Endothelial cell of umbilical vein (primary cell): ENCODE results near the gene PKD1L1. TPM values are rescaled to one million over a fixed set of nuclear protein-coding genes. Genes with fewer than 3 reads are reported as not detected.

Experiments used
- BruUV-seq: library from RNA; stranded (reverse); fragments of 400-500 nt; replicated peaks from 2 replicates; lab custom pipeline; 2021; lab: Mats Ljungman, UMichigan
- CTCF ChIA-PET: fragments of 300-600, 350-600 bp; sonication (Branson Sonifier 250); formaldehyde crosslinking; loops from one replicate; lab custom pipeline; 2021; ENCODE audit warnings: antibody characterized with exemption, inconsistent platforms; lab: Charles Lee
- POLR2A ChIA-PET: fragments of 300-600, 350-600 bp; sonication (Branson Sonifier 250); formaldehyde crosslinking; loops from one replicate; lab custom pipeline; 2021; ENCODE audit warnings: antibody characterized with exemption, inconsistent platforms; lab: Charles Lee
- DNase-seq: peaks from one replicate; pipeline ENCODE4 v3.0.0-alpha.2; 2011; ENCODE audit warnings: low read depth, low spot score
- FAIRE-seq: peaks from 2 replicates; lab custom pipeline; 2011; peaks lifted over from hg19 to GRCh38; lab: Jason Lieb, UNC
- H2AFZ ChIP-seq: 2 replicates; pipeline ENCODE4 v1.6.0; 2012; ENCODE audit warnings: low read depth, low read length, control low read depth, inconsistent platforms
- H3K27ac ChIP-seq: 2 replicates; pipeline ENCODE4 v1.5.1; 2011; ENCODE audit warnings: low read depth, mild to moderate bottlenecking, control low read depth, low read length, moderate library complexity; ENCODE audit not compliant: insufficient read depth
- H3K27me3 ChIP-seq, 2 experiments: 2 replicates each; pipeline versions ENCODE4 v1.6.0 to v1.6.1; 2011; ENCODE audit warnings: low read length in 2 of 2, mixed read lengths in 1 of 2; ENCODE audit not compliant: control insufficient read depth in 2 of 2, insufficient read depth in 2 of 2
- H3K36me3 ChIP-seq, 2 experiments: 2 replicates in 1 of 2; 3 replicates in 1 of 2; pipeline ENCODE4 v1.5.1; 2011; ENCODE audit warnings: low read length in 2 of 2, mild to moderate bottlenecking in 1 of 2, moderate library complexity in 1 of 2; ENCODE audit not compliant: control insufficient read depth in 2 of 2, insufficient read depth in 2 of 2; ENCODE audit errors: extremely low read depth in 1 of 2
- H3K4me1 ChIP-seq: 3 replicates; pipeline ENCODE4 v1.5.1; 2011; ENCODE audit warnings: mild to moderate bottlenecking, low read length; ENCODE audit not compliant: control insufficient read depth, insufficient read depth; ENCODE audit errors: extremely low read depth
- H3K4me2 ChIP-seq: 2 replicates; pipeline ENCODE4 v1.6.1; 2011; ENCODE audit warnings: low read length, control low read depth, mixed read lengths; ENCODE audit not compliant: insufficient read depth
- H3K4me3 ChIP-seq, 3 experiments: fragments of 200-600 bp in 1 of 3; sonication (generic), shearing (Covaris generic) in 1 of 3; replicated peaks in 1 of 3; 2 replicates each; pipeline ENCODE4 v1.5.1; 2011 to 2016; ENCODE audit warnings: control low read depth in 3 of 3, low read length in 3 of 3, mild to moderate bottlenecking in 2 of 3, inconsistent platforms in 1 of 3, low read depth in 1 of 3, moderate library complexity in 1 of 3; ENCODE audit not compliant: insufficient read depth in 1 of 3
- H3K79me2 ChIP-seq: 2 replicates; pipeline ENCODE4 v1.6.0; 2012; ENCODE audit warnings: low read length, inconsistent platforms; ENCODE audit not compliant: control insufficient read depth, insufficient read depth
- H3K9ac ChIP-seq: replicated peaks from 2 replicates; pipeline ENCODE3; 2011; ENCODE audit warnings: low read length, control low read depth; ENCODE audit not compliant: insufficient read depth; ENCODE audit errors: extremely low read depth
- H3K9me1 ChIP-seq: replicated peaks from 3 replicates; pipeline ENCODE4 v1.6.0; 2011; ENCODE audit warnings: mild to moderate bottlenecking, low read length; ENCODE audit not compliant: control insufficient read depth, insufficient read depth; ENCODE audit errors: extremely low read depth
- H3K9me3 ChIP-seq: replicated peaks from 2 replicates; pipeline ENCODE4 v1.5.1; 2012; ENCODE audit warnings: low read length, inconsistent platforms; ENCODE audit not compliant: control insufficient read depth, insufficient read depth
- H4K20me1 ChIP-seq: replicated peaks from 2 replicates; pipeline ENCODE3; 2011; ENCODE audit warnings: mild to moderate bottlenecking, low read length; ENCODE audit not compliant: control insufficient read depth, insufficient read depth; ENCODE audit errors: extremely low read depth
- EZH2 ChIP-seq: IDR thresholded peaks from 2 replicates; pipeline ENCODE4 v1.6.1; 2012; ENCODE audit warnings: borderline replicate concordance, low read depth, mild to moderate bottlenecking, moderate library complexity, low read length, inconsistent platforms; ENCODE audit not compliant: severe bottlenecking
- FOS ChIP-seq: IDR thresholded peaks from 2 replicates; pipeline ENCODE4 v1.6.1; 2011; ENCODE audit warnings: mild to moderate bottlenecking, low read length, moderate library complexity, borderline replicate concordance; ENCODE audit not compliant: insufficient read depth
- GATA2 ChIP-seq: IDR thresholded peaks from 2 replicates; pipeline ENCODE4 v1.7.0; 2011; ENCODE audit warnings: low read depth, mild to moderate bottlenecking, moderate library complexity, mixed read lengths, low read length; ENCODE audit not compliant: insufficient read length, insufficient read depth
- JUN ChIP-seq: IDR thresholded peaks from 2 replicates; pipeline ENCODE4 v1.6.1; 2011; ENCODE audit warnings: borderline replicate concordance, low read depth; ENCODE audit not compliant: insufficient read length, insufficient read depth
- MYC ChIP-seq: IDR thresholded peaks from one replicate; pipeline ENCODE4 v1.6.1; 2011; ENCODE audit warnings: mild to moderate bottlenecking, low read depth, low read length
- POLR2A ChIP-seq: IDR thresholded peaks from 2 replicates; pipeline ENCODE4 v1.6.1; 2012; ENCODE audit warnings: low read depth, mild to moderate bottlenecking, control low read depth, low read length
- POLR2AphosphoS5 ChIP-seq: IDR thresholded peaks from 2 replicates; pipeline ENCODE4 v1.6.1; 2012; ENCODE audit warnings: low read depth, mild to moderate bottlenecking, control low read depth, low read length, moderate library complexity; ENCODE audit not compliant: insufficient read depth
- dilution Hi-C: fragments of 300-500 bp; cut with MboI; formaldehyde crosslinking; loops from one replicate; pipeline ENCODE4 v1.15.0; 2019; ENCODE audit warnings: low sequenced_read_pairs; ENCODE audit not compliant: extremely low pct_ligation_motif_present
- intact Hi-C: fragments of 100-400 bp; cut with micrococcal nuclease; formaldehyde crosslinking; loops from one replicate; pipeline ENCODE4 v1.10.0; 2022
- polyA plus RNA-seq, 4 experiments: library from polyadenylated mRNA; depleted of rRNA in 3 of 4; stranded (reverse) in 3 of 4; unstranded in 1 of 4; fragments of >200 nt; gene quantifications; 2 replicates each; pipeline versions ENCODE4 v1.2.1 to v1.2.3, GENCODE V29; 2011 to 2012; ENCODE audit warnings: missing spikeins in 1 of 4
- total RNA-seq: library from RNA; stranded (reverse); gene quantifications from 2 replicates; pipeline ENCODE4 v1.2.3, GENCODE V29; 2021
- TF ChIP-seq, protein P1 (sequence below), 2 donors: IDR thresholded peaks; 1 replicate in 1 of 2; 2 replicates in 1 of 2; pipeline ENCODE4 v1.5.1; 2011; ENCODE audit warnings: low read length in 2 of 2, mild to moderate bottlenecking in 2 of 2, moderate library complexity in 2 of 2, control low read depth in 1 of 2, inconsistent platforms in 1 of 2, low read depth in 1 of 2; ENCODE audit not compliant: insufficient read depth in 1 of 2; ENCODE audit errors: extremely low read depth in 1 of 2
- TF ChIP-seq, protein P2 (sequence below): IDR thresholded peaks from 2 replicates; pipeline ENCODE4 v1.6.1; 2011; ENCODE audit not compliant: insufficient read depth, insufficient read length

Gene PKD1L1
- total and polyA plus RNA-seq, 2 donors (not counting 3 experiments of a cell fraction or from before 2014, with no cell fraction given), result 4.1 to 5.9 TPM

- intact Hi-C loops (no loop called here), dilution Hi-C loops (no loop called here)
Observed at GRCh38 chr7:47762207-47762606, 186.1 kb downstream of the PKD1L1 start.

More at GRCh38 chr7:47762207-47762606, 186.1 kb downstream of the PKD1L1 start:
- Histone ChIP-seq H3K4me1 (peaks cover 7% of the 10 kb centered on the region), H3K9ac (no peak overlapping the region), H3K4me2 (no peak overlapping the region), H3K27me3 (no peaks in the 10 kb centered on the region), H3K9me1 (no peaks in the 10 kb centered on the region), H2AFZ (no peak overlapping the region), H3K9me3 (no peaks in the 10 kb centered on the region), H3K27ac (no peak overlapping the region), H3K36me3 (no peaks in the 10 kb centered on the region), H3K79me2 (no peaks in the 10 kb centered on the region), H4K20me1 (no peaks in the 10 kb centered on the region), H3K4me3 (no peak overlapping the region)
- BruUV-seq, result no TSS peak
- POLR2A ChIA-PET, result no interaction called here
- TF ChIP-seq, protein P1, sequence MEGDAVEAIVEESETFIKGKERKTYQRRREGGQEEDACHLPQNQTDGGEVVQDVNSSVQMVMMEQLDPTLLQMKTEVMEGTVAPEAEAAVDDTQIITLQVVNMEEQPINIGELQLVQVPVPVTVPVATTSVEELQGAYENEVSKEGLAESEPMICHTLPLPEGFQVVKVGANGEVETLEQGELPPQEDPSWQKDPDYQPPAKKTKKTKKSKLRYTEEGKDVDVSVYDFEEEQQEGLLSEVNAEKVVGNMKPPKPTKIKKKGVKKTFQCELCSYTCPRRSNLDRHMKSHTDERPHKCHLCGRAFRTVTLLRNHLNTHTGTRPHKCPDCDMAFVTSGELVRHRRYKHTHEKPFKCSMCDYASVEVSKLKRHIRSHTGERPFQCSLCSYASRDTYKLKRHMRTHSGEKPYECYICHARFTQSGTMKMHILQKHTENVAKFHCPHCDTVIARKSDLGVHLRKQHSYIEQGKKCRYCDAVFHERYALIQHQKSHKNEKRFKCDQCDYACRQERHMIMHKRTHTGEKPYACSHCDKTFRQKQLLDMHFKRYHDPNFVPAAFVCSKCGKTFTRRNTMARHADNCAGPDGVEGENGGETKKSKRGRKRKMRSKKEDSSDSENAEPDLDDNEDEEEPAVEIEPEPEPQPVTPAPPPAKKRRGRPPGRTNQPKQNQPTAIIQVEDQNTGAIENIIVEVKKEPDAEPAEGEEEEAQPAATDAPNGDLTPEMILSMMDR (IDR thresholded peaks at IDR 0.05; ENCODE audit: extremely low read depth in 1 of 2, insufficient read depth in 1 of 2, low read depth in 1 of 2, low read length in 2 of 2), result no peak
- TF ChIP-seq MYC (no peak), JUN (no peak), EZH2 (no peak), FOS (no peak), GATA2 (no peak), POLR2AphosphoS5 (no peak), POLR2A (no peak)
- TF ChIP-seq, protein P2, sequence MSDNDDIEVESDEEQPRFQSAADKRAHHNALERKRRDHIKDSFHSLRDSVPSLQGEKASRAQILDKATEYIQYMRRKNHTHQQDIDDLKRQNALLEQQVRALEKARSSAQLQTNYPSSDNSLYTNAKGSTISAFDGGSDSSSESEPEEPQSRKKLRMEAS, result no peak
- FAIRE-seq (no peak), DNase-seq (no peak)
- CTCF ChIA-PET, result interaction anchor here (2.6 kb wide), 1 partner anchor 57 kb away, joined by 9 read pairs; no protein-coding TSS in a partner anchor
